ENCODE results near the gene METTL1. TPM values are rescaled to one million over a fixed set of nuclear protein-coding genes. Genes with fewer than 3 reads are reported as not detected.

Gene METTL1
- total RNA-seq, 1 donor from 2014 or later: 5.8 TPM

GRCh38 chr12:57729321-57729844 lies 42.5 kb downstream of the METTL1 start:
- FAIRE-seq (no peak), DNase-seq (ENCODE audit: low read depth) (no peak)
- peaks cover 7% of the 10 kb centered on the region for H3K27me3 ChIP-seq (ENCODE audit: control insufficient read depth, insufficient read depth, low read length)
- no peaks in the 10 kb centered on the region for H3K36me3 ChIP-seq (ENCODE audit: control insufficient read depth, insufficient read depth, low read length)
- H3K4me3 ChIP-seq (ENCODE audit: low read depth, low read length): no peak overlapping the region
- no peak for TF ChIP-seq CTCF (IDR thresholded peaks at IDR 0.05; ENCODE audit: insufficient read depth, low read length, severe bottlenecking)

GRCh38 chr12:57727758-57728395 lies 44.0 kb downstream of the METTL1 start:
- Histone ChIP-seq H3K4me3 (ENCODE audit: low read depth, low read length) (no peak overlapping the region), H3K27me3 (ENCODE audit: control insufficient read depth, insufficient read depth, low read length) (peaks cover 5% of the 10 kb centered on the region), H3K36me3 (ENCODE audit: control insufficient read depth, insufficient read depth, low read length) (no peaks in the 10 kb centered on the region)
- no peak for TF ChIP-seq CTCF (IDR thresholded peaks at IDR 0.05; ENCODE audit: insufficient read depth, low read length, severe bottlenecking)
- FAIRE-seq: no peak
- no peak for DNase-seq (ENCODE audit: low read depth)

- peaks cover 5% of the 10 kb centered on the region for H3K27me3 ChIP-seq (ENCODE audit: control insufficient read depth, insufficient read depth, low read length)
- H3K4me3 ChIP-seq (ENCODE audit: low read depth, low read length): peak overlapping the region; percentile 92
- no peaks in the 10 kb centered on the region for H3K36me3 ChIP-seq (ENCODE audit: control insufficient read depth, insufficient read depth, low read length)
- TF ChIP-seq CTCF (IDR thresholded peaks at IDR 0.05; ENCODE audit: insufficient read depth, low read length, severe bottlenecking): peak; percentile 51
- FAIRE-seq (no peak), DNase-seq (ENCODE audit: low read depth) (no peak)
Observed at GRCh38 chr12:57726884-57727757, 44.8 kb downstream of the METTL1 start.

GRCh38 chr12:57726151-57726883 lies 45.6 kb downstream of the METTL1 start:
- DNase-seq (ENCODE audit: low read depth) (peak; percentile 67), FAIRE-seq (no peak)
- Histone ChIP-seq H3K36me3 (ENCODE audit: control insufficient read depth, insufficient read depth, low read length) (no peaks in the 10 kb centered on the region), H3K4me3 (ENCODE audit: low read depth, low read length) (peak overlapping the region; percentile 92), H3K27me3 (ENCODE audit: control insufficient read depth, insufficient read depth, low read length) (peaks cover 5% of the 10 kb centered on the region)
- TF ChIP-seq CTCF (IDR thresholded peaks at IDR 0.05; ENCODE audit: insufficient read depth, low read length, severe bottlenecking): peak; percentile 95

- H3K27me3 ChIP-seq (ENCODE audit: control insufficient read depth, insufficient read depth, low read length): peaks cover 2% of the 10 kb centered on the region
- FAIRE-seq: no peak
- DNase-seq (ENCODE audit: low read depth): no peak
Observed at GRCh38 chr12:57725851-57726150, 46.1 kb downstream of the METTL1 start.

More at GRCh38 chr12:57725851-57726150, 46.1 kb downstream of the METTL1 start:
- Histone ChIP-seq H3K4me3 (ENCODE audit: low read depth, low read length) (peak overlapping the region; percentile 92), H3K36me3 (ENCODE audit: control insufficient read depth, insufficient read depth, low read length) (peaks cover 1% of the 10 kb centered on the region)
- no peak for TF ChIP-seq CTCF (IDR thresholded peaks at IDR 0.05; ENCODE audit: insufficient read depth, low read length, severe bottlenecking)

Measured in bronchial epithelial cell (primary cell).